Measurements from ENCODE around the gene COX6A2. TPM values are rescaled to one million over a fixed set of nuclear protein-coding genes. Genes with fewer than 3 reads are reported as not detected.

Gene COX6A2
- polyA plus RNA-seq, 1 donor from 2014 or later = not detected

- Histone ChIP-seq H3K36me3 (ENCODE audit: insufficient read depth, low read length) (no peaks in the 10 kb centered on the region), H3K9me3 (ENCODE audit: low read length) (no peaks in the 10 kb centered on the region), H3F3A (ENCODE audit: insufficient read depth, low read length, poor library complexity, severe bottlenecking) (no peaks in the 10 kb centered on the region), H3K9ac (ENCODE audit: low read length) (no peak overlapping the region), H3K27me3 (ENCODE audit: insufficient read depth, low read depth, low read length) (no peaks in the 10 kb centered on the region), H3K4me2 (ENCODE audit: low read length) (no peak overlapping the region), H3K9me2 (ENCODE audit: insufficient read depth, low read length) (no peaks in the 10 kb centered on the region), H3K4me3 (ENCODE audit: low read length) (no peak overlapping the region), H3K27ac (ENCODE audit: low read length) (no peak overlapping the region), H4K20me1 (ENCODE audit: insufficient read depth) (no peaks in the 10 kb centered on the region), H3K79me2 (replicated peaks; ENCODE audit: insufficient read depth, low read length) (no peaks in the 10 kb centered on the region), H2AFZ (ENCODE audit: low read depth, low read length) (no peak overlapping the region)
- TF ChIP-seq RAD21 (conservative IDR thresholded peaks at IDR 0.05) (no peak), EZH2 (IDR thresholded peaks at IDR 0.05; ENCODE audit: borderline replicate concordance, insufficient read depth, low read length, poor library complexity, severe bottlenecking) (no peak)
Observed at GRCh38 chr16:31436221-31437045, 8.3 kb upstream of the COX6A2 start.

DNA sequence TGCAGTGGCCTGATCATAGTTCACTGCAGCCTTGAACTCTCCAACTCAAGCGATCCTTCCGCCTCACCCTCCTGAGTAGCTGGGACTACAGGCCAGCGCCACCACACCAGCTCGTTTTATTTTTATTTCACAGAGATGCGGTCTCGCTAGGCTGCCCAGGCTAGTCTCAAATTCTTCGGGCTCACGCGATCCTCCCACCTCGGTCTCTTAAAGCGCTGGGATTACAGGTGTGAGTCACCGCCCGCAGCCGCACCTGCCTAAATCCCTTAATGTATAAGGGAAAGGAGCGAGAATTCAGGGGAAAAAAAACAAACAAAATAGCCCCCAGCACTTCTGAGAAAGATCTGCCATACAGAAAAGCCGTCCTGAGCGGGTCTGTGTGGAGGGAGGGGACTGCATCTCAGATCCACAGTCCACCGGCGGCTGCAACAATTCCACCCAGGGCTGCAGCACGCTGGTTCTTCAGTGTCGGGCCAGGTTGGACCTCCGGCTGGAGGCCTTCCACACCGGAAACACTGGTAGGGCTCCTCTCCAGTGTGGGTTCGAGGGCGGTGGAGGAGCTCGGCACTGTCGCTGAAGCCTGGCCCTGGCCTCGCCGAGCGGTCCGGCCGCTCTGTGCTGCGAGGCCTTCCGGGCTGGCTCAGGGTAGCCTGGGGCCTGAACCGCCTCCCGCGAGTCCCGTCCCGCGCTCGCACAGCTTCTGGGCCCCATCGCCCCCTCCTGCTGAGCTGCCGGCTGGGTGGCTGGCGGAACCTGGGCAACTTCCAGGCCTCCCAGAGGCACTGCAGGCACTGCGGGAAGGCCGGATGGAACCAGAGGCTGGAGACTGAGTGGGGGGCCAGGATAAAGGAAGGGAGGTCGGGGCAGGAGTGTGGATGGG, 7.4 kb upstream of the COX6A2 start:
- no peaks in the 10 kb centered on the region for H4K20me1 ChIP-seq (ENCODE audit: insufficient read depth)
- no peaks in the 10 kb centered on the region for H3K36me3 ChIP-seq (ENCODE audit: insufficient read depth, low read length)
- no peak overlapping the region for H2AFZ ChIP-seq (ENCODE audit: low read depth, low read length)
- no peak overlapping the region for H3K4me3 ChIP-seq (ENCODE audit: low read length)
- H3K9ac ChIP-seq (ENCODE audit: low read length) = no peak overlapping the region
- H3K4me2 ChIP-seq (ENCODE audit: low read length) = no peak overlapping the region
- H3K79me2 ChIP-seq (replicated peaks; ENCODE audit: insufficient read depth, low read length) = no peaks in the 10 kb centered on the region
- no peak overlapping the region for H3K27ac ChIP-seq (ENCODE audit: low read length)
- no peaks in the 10 kb centered on the region for H3K27me3 ChIP-seq (ENCODE audit: insufficient read depth, low read depth, low read length)
- no peak for TF ChIP-seq POLR2AphosphoS5 (IDR thresholded peaks at IDR 0.05)
- no peak for TF ChIP-seq EP300 (conservative IDR thresholded peaks at IDR 0.05; ENCODE audit: poor library complexity, severe bottlenecking)
- no peak for TF ChIP-seq CTCF (IDR thresholded peaks at IDR 0.05; ENCODE audit: poor library complexity, severe bottlenecking)
- no peak for TF ChIP-seq SMC3 (conservative IDR thresholded peaks at IDR 0.05; ENCODE audit: poor library complexity)
- TF ChIP-seq TAF1 (IDR thresholded peaks at IDR 0.05; ENCODE audit: low read depth) = no peak
- TF ChIP-seq, protein P1, sequence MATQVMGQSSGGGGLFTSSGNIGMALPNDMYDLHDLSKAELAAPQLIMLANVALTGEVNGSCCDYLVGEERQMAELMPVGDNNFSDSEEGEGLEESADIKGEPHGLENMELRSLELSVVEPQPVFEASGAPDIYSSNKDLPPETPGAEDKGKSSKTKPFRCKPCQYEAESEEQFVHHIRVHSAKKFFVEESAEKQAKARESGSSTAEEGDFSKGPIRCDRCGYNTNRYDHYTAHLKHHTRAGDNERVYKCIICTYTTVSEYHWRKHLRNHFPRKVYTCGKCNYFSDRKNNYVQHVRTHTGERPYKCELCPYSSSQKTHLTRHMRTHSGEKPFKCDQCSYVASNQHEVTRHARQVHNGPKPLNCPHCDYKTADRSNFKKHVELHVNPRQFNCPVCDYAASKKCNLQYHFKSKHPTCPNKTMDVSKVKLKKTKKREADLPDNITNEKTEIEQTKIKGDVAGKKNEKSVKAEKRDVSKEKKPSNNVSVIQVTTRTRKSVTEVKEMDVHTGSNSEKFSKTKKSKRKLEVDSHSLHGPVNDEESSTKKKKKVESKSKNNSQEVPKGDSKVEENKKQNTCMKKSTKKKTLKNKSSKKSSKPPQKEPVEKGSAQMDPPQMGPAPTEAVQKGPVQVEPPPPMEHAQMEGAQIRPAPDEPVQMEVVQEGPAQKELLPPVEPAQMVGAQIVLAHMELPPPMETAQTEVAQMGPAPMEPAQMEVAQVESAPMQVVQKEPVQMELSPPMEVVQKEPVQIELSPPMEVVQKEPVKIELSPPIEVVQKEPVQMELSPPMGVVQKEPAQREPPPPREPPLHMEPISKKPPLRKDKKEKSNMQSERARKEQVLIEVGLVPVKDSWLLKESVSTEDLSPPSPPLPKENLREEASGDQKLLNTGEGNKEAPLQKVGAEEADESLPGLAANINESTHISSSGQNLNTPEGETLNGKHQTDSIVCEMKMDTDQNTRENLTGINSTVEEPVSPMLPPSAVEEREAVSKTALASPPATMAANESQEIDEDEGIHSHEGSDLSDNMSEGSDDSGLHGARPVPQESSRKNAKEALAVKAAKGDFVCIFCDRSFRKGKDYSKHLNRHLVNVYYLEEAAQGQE (IDR thresholded peaks at IDR 0.05; ENCODE audit: borderline replicate concordance) = no peak
- no peak for TF ChIP-seq MXI1 (conservative IDR thresholded peaks at IDR 0.05; ENCODE audit: poor library complexity, severe bottlenecking)
- no peak for TF ChIP-seq EZH2 (IDR thresholded peaks at IDR 0.05; ENCODE audit: borderline replicate concordance, insufficient read depth, low read length, poor library complexity, severe bottlenecking)
- TF ChIP-seq RAD21 (conservative IDR thresholded peaks at IDR 0.05) = no peak
- H3F3A ChIP-seq (ENCODE audit: insufficient read depth, low read length, poor library complexity, severe bottlenecking) = no peaks in the 10 kb centered on the region
- no peaks in the 10 kb centered on the region for H3K9me3 ChIP-seq (ENCODE audit: low read length)
- H3K9me2 ChIP-seq (ENCODE audit: insufficient read depth, low read length) = no peaks in the 10 kb centered on the region

Data from neural cell (in vitro differentiated cells).